ENCODE data around the gene ZC3H10.
"Not testable (repeated sequence)": the region's sequence is repeated elsewhere in the genome, so short reads cannot be mapped to it uniquely, and the experiment has no call there.

Gene ZC3H10

DNA sequence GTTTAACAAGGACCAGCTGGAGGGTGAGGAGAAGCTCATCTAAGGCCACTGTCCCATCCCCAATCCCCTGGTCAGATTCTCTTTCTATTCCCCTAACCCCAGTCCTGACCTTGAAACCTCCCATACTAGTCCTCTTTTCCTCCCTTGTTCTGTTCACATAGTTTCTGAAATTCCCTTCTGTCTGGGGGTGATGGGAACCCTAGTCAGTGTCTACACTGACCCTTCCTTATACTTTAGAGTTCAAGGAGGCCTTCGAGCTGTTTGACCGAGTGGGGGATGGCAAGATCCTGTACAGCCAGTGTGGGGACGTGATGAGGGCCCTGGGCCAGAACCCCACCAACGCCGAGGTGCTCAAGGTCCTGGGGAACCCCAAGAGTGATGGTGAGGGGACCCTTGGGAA is 36.8 kb downstream of the ZC3H10 start:
- no peak for DNase-seq (ENCODE audit: low read depth)

- no peak for DNase-seq (ENCODE audit: low read depth)
These were observed 37.3 kb downstream of the ZC3H10 start for GRCh38 chr12:56155256-56155845.

DNA sequence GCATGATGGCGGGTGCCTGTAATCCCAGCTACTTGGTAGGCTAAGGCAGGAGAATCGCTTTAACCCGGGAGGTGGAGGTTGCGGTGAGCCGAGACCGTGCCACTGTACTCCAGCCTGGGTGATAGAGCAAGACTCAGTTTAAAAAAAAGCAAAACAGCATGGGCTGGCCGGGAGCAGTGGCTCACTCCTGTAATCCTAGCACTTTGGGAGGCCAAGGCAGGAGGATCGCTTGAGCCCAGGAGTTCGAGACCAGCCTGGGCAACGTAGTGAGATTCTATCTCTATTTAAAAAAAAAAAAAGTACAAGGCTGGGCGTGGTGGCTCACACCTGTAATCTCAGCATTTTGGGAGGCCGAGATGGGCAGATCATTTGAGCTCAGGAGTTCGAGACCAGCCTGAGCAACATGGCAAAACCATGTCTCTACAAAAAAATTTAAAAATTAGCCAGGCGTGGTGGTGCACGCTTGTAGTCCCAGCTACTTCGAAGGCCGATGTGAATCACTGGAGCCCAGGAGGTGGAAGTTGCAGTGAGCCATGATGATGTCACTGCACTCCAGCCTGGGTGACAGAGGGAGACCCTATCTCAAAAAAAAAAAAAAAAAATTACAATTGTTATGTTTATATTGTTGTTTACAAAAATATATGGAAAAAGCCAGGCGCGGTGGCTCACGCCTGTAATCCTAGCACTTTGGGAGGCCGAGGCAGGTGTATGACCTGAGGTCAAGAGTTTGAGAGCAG is 38.6 kb downstream of the ZC3H10 start:
- DNase-seq (ENCODE audit: low read depth) = not testable (repeated sequence)

- DNase-seq (ENCODE audit: low read depth) = peak; percentile 50
These were observed 39.3 kb downstream of the ZC3H10 start for GRCh38 chr12:56157201-56158028.

- DNase-seq (ENCODE audit: low read depth) = peak; percentile 93
These were observed 40.2 kb downstream of the ZC3H10 start, which contains the start of gene MYL6 for GRCh38 chr12:56158029-56158925. TSS of gene MYL6 (plus strand) at chr12:56158359. CDS start at chr12:56158402, 43 bp downstream.

DNA sequence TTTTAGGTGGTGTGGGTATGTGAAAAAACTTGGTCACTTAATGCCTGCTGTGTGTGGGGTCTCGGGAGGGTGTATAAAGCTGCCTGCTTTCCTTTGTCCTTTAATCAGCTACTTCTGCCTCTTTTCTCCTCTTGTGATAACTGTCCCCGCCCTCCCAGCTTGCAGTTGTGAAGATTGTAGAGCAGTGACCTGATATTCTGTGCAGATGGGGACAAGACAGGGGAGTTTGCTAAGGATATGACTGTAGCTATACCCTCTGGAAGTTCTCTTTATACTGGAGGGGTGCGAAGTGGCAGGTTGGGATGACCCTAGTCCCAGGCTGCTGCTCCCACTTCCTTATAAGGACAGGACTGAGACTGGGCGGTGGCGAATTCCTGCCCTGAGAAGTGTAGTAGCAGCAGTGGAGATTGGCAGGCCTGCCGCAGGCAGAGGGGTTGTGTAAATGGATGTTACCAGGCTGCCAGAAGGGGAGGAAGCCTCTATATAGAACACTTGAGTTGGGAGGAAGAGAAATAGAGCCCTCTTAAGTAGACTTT is 40.9 kb downstream of the ZC3H10 start:
- no peak for DNase-seq (ENCODE audit: low read depth)

GRCh38 chr12:56159482-56160192 is 41.6 kb downstream of the ZC3H10 start:
- DNase-seq (ENCODE audit: low read depth) = no peak

DNA sequence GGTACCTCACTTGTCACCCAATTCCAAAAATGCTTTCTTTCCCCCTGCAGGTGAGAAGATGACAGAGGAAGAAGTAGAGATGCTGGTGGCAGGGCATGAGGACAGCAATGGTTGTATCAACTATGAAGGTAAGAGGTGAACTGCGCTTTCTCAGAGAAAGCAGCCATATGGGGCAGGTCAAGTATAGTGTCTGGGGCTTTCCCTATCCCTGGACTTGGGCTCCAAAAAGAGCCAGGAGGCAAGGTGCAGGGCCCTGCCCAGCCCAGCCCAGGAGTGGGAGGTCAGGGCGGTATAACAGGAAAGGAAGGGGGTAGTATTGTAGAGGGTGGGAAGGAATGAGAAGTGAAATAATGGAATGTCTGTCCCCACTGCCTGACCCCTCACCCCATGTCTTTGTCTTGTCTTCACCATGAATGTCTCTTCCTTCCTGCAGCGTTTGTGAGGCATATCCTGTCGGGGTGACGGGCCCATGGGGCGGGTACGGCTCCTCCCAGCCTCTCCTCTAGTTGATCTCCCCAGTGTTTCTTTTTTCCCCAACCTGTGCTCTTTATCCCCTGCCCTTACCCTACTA is 42.2 kb downstream of the ZC3H10 start:
- no peak for DNase-seq (ENCODE audit: low read depth)

GRCh38 chr12:56160894-56161689 is 43.0 kb downstream of the ZC3H10 start:
- no peak for DNase-seq (ENCODE audit: low read depth)

DNA sequence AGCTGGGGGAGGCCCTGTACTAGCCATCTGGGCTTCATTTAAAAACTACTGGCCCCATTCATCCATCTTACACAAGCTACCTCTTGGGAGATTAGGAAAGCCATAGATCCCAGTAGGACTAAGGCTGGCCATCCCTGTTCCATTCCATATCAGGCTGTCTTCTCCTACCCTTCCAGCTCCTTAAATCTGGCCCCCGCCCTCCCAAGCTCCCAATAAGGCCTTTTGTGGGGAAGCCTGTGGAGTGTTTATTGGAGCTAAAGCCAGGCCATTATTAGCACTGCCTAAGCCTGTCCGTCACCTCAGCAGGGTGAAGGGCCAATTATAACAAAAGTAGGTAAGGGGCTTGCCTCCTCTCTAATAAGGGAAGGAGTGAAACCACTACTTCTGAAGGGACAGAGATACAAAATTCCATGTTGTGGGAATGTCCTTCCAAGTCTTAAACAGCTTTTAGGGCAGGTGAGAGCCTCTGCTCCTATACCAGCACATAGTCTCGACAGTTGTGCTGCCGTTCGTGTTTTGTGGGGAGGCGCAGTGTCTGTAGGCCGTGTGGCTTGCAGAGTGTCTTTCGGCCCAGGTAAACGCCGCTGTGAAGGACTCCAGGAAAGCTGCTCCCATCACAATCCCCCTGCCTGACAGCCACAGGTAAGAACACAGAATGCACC is 43.8 kb downstream of the ZC3H10 start:
- DNase-seq (ENCODE audit: low read depth) = no peak

GRCh38 chr12:56162468-56163290 is 44.6 kb downstream of the ZC3H10 start:
- no peak for DNase-seq (ENCODE audit: low read depth)

DNA sequence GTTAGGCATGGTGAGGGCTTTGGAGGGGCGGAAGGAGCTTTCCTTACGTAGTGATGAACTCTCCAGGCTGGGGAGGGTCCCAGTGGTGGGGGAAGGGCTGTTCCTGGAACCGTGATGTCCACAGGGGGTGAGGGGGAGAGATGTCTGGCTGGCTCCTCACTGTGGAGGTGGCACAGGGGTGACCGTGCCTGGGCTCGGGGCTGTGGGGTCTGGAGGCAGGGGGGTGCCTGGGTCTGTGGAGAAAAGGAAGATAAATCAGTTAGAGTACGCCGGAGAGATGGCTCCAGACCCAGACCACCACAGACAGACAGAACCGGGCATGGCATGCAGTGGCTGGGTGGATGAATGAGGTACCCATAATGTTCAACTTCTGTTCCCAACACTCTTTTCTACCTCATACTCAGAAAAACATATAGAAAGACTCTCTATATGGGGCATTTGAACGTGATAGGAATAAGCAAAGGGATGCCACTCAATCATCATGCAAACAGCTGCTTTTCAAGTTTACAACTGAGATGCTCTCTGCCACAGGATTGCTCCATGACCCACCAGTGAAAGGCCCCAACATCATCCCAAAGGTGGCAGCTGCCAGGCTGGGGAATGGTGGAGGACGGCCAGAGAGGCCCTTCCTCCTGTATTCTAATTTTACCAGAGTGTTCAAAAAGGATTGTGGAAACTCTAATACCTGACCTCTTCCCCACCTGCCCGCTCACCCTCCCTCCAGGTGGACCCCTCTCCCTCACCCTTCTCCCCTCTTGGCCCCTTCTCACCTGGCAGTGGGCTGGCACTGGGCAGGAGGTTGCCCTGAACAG is 45.7 kb downstream of the ZC3H10 start:
- no peak for DNase-seq (ENCODE audit: low read depth)

DNA sequence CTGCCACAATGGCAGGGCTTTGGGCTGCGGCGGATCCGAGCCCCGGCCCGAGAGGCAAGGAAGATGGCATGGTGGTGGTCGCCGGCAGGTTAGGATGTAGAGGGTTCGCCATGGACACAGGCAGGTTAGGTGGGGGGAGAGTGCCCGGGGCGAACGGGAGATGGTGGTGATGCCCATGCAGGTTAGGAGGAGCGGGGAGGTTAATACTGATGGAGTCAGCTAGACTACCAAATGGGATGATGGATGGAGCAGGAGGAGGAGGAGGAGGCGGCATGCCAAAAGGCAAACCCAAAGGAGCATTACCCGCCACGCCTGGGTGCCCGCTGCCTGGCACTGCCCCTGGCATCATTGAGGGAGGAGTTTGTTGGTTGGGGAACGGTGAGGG is 46.3 kb downstream of the ZC3H10 start:
- DNase-seq (ENCODE audit: low read depth) = no peak

DNA sequence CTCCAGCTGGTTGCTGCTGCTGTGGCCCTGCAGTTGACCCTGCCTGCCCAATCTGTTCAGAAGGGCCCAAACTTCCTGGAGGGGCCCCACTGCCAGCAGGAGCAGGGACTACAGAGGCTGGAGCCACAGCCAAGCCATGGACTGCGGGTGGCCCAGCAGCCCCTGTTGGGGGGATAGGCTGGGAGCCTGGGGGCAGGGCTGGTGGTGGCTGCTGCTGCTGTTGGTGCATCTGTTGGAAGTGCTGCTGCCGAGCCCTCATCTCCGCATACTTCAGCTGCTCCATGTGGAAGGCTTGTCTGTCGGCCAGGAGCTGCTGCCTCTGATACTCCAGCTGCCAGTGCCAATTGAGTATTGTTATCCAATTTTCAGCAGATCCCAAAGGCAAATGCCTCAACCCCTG is 47.3 kb downstream of the ZC3H10 start:
- no peak for DNase-seq (ENCODE audit: low read depth)

DNA sequence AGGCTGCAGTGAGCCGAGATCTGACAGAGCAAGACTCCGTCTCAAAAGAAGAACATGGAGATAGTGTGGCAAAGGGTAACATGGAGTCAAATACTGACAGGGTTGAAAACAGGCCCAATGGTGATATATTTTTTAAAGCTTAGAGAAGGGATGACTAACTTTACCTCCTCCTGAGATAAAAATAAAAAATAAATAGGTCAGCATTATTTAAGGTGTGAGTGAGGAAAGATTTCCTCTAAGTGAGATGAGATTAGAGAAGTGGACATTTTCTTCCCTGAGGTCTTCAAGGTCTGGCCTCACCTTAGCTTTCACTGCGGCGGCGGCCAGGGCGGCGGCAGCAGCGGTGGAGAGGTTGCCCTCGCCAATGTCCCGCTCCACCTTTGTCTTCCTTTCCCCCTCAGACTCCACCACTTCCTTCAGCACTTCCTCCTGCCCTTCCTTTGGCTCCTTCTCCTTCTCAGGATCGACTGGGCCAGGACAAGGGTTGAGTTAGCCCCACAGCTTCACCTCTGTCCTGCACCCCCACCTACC is 51.2 kb downstream of the ZC3H10 start:
- no peak for DNase-seq (ENCODE audit: low read depth)

DNA sequence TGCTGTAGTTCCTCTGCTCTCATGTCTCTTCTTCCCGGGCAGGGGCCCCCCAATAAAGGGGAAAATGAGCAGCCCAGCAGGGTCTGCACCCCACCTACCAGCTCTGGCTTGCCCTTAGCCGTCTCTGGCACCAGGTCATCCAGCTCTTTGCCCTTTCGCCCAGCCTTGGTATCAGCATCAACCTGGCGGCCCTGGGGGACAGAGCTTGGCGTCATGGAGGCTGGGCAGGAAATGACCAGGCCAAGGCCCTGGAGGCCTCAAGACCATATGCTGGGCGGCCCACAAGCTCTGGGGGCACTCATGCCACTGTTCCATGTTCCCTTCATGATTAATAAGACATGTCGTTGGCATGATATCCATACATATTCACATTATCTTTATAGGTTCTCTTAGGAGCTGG is 54.8 kb downstream of the ZC3H10 start:
- no peak for DNase-seq (ENCODE audit: low read depth)

Measured in non-pigmented ciliary epithelial cell (primary cell).